NCI-H146 treated with DMSO at 0.1 percent for 48 hours (cell line): Measurements from ENCODE around the gene ZNF763.
"Not testable (repeated sequence)": the region's sequence is repeated elsewhere in the genome, so short reads cannot be mapped to it uniquely, and the experiment has no call there.

Experiments
- DNase-seq: peaks from one replicate; lab custom pipeline; 2025; ENCODE audit not compliant: unreplicated experiment; lab: John Stamatoyannopoulos, UW

The ZNF763 gene

DNA sequence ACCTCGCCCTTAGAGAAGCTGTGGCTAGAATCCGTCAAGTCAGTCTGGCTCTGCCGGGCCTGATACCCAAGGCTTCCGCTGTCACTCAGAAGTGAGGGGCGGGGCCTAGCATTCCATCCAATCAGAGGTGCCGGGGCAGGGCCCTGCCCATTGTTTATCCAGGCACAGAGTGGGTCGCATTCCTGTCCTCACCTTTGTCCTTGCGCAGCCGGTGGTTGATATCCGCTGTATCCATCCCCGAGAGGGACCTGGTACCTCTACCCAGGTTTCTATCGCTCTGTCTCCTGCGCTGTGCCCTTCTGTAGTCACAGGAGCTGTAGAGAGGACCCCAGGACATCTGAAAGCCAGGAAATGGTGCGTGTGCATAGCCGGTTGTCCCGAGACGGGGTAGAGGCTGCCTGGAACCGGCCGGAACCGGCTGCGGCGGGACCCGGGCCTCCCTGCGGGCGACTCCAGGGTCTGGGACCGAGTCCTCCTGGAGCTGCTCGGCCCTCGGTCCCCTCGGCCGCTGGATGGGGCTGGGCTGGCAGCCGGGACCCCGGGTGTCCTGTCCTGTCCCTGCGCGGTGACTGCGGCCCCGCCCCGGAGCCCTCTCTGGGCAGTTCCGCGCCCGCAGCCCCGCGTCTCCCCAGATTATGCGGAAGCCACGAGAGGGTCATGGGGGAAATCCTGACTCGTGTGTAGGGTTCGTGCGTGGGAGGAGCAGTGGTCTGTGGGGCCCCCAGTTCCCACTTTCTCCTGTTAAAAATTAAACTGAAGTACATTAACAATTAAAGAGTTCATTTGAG is at the start of gene ZNF763:
Gene ZNF763 (plus strand): TSS at position 183 of the 788 bp plus-strand sequence. CDS start 169 bp downstream, at position 352.
- DNase-seq, result peak; percentile 88

DNA sequence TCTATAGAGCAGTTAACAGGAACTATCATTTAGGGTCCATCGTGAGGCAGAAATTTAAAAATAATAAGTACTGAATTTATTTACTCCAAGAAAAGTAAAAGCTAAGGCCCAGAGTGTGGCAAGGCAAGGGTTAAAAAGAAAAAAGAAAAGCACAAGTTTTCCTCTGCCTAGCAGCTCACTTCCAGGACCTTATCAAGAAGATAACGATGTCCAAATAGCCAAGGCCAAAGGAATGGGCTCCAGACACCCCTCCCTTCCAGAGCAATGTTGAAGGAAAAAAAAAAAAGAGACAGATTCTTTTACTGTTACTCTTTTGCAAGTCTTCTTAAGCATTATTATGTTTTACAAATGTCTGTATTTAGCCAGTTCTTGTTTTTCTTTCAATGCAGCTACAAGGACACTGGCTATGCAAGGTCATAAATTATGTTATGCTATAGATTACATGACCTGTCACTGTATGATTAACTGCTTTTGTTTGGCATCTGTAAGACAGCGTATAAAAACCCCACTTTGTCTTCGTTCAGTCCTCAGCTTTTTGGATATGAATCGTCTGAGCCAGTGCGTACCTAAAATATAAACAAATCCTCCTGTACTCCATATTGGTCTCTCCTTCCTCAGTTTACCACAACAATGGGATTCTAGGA is 42.9 kb upstream of the ZNF763 start:
- no peak for DNase-seq

DNA sequence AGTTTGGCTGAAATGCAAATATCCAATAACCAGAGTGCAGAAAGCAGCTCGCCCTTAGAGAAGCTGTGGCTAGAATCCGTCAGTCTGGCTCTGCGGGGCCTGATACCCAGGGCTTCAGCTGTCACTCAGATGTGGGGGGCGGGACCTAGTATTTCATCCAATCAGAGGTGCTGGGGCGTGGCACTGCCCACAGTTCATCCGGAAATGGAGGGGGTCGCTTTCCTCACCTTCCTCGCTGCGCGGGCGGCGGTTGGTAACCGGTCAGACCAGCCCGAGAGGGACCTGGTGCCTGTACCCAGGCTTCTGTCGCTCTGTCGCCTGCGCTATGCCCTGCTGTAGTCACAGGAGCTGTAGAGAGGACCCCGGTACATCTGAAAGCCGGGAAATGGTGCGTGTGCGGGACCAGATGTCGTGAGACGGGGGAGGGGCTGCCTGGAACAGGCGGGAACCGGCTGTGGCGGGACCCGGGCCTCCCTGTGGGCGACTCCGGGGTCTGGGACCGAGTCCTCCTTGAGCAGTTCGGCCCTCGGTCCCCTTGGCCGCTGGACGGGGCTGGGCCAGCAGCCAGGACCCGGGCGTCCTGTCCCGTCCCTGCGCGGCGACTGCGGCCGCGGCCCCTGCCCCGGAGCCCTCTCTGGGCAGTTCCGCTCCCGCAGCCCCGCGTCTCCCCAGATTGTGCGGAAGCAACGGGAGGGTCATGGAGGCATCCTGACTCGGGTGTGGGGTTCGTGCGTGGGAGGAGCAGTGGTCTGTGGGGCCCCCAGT is 39.8 kb upstream of the ZNF763 start, which contains the start of gene ZNF700:
Gene ZNF700 (plus strand): TSS at position 222 of the 765 bp plus-strand sequence. CDS start 104 bp downstream, at position 326.
- DNase-seq, result peak; percentile 97

DNA sequence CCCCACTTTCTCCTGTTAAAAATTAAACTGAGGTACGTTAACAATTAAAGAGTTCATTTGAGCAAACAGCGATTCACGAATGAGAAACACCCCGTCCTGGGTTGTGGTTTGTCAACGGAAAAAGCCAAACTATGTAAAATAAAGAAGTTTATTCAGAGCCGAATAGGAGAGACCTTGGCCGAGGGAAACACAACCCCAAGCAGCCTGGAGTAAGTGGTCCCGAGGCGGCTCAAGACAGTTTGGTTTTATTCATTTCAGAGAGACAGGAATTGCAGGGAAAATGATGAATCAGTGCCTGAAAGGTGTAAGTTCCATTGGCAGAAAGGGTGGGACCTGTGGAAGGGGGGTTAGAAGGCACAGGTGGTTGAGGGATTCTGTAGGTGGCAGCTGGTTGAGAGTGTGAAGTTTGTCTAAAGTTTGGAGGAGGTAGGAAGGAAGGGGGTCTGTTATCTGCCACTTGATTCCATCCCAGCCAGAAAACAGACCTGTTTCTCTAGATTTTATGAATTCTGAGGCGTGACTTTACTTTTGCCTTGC is 39.1 kb upstream of the ZNF763 start:
- DNase-seq, result not testable (repeated sequence)

DNA sequence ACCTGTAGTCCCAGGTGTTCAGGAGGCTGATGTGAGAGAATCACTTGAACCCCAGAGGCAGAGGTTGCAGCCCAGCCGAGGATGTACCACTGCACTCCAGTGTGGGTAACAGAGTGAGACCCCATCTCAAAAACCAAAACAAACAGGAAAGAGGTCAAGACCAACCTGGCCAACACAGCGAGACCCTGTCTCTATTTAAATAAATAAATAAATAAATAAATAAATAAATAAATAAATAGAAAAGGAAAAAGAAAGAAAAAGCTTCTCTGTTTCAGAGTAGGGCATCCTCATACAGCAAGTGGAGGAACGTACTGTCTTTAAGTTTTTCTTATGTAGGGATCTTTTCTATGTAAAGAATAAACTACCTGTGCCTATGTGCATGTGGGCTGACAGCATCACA is 37.6 kb upstream of the ZNF763 start:
- DNase-seq, result no peak

DNA sequence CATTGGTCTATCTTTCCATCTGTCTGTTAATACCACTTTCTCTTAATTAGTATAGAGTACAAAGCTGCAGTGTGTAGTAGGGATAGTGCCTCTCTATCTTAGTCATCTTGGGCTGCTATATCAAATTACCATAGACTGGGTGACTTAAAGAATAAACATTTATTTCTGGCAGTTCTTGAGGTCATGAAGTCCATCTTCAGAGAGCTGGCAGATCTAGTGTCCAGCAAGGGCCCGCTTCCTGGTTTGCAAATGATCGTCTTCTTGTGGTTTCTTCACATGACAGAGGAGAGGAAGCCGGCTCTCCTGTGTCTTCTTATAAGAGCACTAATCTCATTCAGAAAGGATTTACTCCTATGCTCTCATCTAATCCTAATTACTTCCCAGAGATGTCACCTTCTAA is 33.8 kb upstream of the ZNF763 start:
- DNase-seq, result no peak

DNA sequence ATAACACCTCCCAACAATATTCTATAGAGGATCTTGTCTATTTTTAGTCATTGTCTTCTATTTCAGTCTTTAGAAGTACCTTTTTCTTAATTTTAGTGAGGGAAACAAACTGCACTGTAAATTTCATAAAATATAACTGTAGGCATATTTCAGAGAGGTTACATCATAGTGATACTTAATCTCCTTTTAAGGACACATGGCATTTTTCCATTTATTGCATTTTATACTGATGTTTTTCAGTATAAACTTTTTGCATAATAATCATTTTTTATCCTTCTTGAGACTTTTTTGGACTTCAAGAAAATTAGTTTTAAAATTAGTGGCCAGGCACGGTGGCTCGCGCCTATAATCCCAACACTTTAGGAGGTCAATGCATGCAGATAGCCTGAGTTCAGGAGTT is 33.3 kb upstream of the ZNF763 start:
- DNase-seq, result no peak

DNA sequence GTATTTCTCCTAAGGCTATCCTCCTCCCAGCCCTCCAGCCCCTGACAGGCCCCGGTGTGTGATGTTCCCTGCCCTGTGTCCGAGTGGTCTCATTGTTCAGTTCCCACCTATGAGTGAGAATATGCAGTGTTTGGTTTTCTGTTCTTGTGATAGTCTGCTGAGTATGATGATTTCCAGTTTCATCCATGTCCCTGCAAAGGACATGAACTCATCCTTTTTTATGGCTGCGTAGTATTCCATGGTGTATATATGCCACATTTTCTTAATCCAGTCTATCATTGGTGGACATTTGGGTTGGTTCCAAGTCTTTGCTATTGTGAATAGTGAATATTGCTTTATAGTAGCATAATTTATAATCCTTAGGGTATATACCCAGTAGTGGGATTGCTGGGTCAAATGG is 29.0 kb upstream of the ZNF763 start:
- not testable (repeated sequence) for DNase-seq

DNA sequence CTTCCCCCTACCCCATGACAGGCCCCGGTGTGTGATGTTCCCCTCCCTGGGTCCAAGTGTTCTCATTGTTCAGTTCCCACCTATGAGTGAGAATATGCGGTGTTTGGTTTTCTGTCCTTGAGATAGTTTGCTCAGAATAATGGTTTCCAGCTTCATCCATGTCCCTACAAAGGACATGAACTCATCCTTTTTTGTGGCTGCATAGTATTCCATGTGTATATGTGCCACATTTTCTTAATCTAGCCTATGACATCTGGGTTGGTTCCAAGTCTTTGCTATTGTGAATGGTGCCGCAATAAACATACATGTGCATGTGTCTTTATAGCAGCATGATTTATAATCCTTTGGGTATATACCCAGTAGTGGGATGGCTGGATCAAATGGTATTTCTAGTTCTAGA is 26.5 kb upstream of the ZNF763 start:
- DNase-seq, result not testable (repeated sequence)

DNA sequence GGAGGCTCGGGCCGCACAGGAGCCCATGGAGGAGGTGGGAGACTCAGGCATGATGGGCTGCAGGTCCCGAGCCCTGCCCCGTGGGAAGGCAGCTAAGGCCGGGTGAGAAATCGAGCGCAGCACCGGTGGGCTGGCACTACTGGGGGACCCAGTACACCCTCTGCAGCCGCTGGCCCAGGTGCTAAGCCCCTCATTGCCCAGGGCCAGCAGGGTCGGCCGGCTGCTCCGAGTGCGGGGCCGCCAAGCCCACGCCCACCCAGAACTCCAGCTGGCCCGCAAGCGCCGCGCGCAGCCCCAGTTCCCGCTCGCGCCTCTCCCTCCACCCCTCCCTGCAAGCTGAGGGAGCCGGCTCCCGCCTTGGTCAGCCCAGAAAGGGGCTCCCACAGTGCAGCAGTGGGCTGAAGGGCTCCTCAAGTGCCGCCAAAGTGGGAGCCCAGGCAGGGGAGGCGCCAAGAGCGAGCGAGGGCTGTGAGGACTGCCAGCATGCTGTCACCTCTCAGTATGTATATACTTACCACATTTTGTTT is 23.4 kb upstream of the ZNF763 start:
- DNase-seq, result not testable (repeated sequence)

DNA sequence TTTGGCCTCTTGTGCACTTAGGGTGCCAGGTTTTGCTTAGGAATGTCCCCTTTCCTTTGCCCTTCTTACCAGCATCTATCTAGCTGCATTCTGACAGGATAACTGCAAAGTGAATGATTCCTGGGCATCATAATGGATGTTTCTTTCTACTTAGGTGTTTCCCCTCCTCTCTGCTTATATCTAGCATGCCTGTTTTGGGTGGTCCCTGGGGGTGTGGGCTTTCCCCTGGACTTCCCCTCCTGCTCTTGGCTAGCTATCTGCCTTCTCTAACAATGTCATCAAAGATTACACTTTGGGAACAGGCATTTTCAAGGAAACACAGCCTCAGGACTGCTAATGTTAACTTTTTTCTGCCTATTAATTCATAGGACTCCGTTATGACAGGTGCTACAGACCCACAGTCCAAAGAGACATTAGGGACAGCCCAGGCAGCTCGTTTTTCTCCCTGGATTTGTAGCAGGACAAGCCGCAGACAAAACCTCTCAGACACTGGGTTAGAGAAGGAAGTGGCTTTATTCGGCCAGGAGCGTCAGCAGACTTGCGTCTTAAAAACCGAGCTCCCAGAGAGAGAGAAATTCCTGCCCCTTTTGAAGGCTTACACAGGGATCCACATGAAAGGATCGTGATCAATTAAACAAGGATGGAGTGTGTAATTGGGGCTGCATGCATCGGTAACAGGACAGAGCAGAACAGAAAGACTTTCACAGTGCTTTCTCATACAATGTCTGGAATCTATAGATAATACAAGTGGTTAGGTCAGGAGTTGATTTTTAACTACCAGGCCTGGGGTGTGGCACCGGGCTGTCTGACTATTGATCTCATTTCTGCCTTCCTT is 22.6 kb upstream of the ZNF763 start:
- DNase-seq, result no peak

DNA sequence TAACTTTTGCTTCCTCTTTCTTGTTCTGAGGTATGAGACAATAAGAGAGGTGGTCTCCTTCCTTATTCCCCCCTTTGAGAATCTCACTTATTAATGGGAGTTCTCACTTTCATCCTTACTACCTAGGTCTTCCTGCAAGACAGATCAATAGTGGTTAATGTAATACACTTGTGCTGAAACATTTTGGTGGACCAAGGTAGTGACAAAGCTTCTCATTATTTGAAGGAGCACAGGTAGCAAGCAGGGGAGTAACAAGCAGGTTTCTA is 22.1 kb upstream of the ZNF763 start:
- DNase-seq, result no peak

DNA sequence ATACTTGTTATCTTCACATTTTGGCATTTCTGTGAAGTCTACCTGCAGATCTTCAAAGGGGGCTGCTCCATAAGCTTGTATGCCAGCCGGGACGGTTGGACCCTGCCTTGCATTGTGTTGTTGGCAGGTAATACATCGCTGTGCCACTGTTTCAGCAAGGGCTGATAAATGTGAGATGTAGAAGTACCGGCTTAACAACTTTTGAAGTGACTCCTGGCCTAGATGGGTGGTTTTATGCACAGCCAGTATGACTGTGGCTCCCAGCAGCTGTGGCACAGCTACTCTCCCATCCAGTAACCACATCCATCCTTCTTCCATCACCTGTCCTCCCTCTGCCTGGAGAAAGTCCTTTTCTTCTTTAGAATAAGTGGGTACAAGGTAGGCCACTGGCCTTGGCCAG is 20.2 kb upstream of the ZNF763 start:
- no peak for DNase-seq

DNA sequence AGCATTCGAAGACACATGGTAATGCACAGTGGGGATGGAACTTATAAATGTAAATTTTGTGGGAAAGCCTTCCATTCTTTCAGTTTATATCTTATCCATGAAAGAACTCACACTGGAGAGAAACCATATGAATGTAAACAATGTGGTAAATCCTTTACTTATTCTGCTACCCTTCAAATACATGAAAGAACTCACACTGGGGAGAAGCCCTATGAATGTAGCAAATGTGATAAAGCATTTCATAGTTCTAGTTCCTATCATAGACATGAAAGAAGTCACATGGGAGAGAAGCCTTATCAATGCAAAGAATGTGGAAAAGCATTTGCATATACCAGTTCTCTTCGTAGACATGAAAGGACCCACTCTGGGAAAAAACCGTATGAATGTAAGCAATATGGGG is 16.2 kb upstream of the ZNF763 start:
- no peak for DNase-seq

DNA sequence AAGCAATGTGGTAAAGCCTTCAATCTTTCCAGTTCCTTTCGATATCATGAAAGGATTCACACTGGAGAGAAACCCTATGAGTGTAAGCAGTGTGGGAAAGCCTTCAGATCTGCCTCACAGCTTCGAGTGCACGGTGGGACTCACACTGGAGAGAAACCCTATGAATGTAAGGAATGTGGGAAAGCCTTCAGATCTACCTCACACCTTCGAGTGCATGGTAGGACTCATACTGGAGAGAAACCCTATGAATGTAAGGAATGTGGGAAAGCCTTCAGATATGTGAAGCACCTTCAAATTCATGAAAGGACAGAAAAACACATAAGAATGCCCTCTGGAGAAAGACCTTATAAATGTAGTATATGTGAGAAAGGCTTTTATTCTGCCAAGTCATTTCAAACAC is 15.6 kb upstream of the ZNF763 start:
- DNase-seq, result no peak

DNA sequence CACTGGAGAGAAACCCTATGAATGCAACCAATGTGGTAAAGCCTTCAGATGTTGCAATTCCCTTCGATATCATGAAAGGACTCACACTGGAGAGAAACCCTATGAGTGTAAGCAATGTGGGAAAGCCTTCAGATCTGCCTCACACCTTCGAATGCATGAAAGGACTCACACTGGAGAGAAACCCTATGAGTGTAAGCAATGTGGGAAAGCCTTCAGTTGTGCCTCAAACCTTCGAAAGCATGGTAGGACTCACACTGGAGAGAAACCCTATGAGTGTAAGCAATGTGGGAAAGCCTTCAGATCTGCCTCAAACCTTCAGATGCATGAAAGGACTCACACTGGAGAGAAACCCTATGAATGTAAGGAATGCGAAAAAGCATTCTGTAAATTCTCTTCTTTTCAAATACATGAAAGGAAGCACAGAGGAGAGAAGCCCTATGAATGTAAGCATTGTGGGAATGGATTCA is 15.2 kb upstream of the ZNF763 start:
- not testable (repeated sequence) for DNase-seq

DNA sequence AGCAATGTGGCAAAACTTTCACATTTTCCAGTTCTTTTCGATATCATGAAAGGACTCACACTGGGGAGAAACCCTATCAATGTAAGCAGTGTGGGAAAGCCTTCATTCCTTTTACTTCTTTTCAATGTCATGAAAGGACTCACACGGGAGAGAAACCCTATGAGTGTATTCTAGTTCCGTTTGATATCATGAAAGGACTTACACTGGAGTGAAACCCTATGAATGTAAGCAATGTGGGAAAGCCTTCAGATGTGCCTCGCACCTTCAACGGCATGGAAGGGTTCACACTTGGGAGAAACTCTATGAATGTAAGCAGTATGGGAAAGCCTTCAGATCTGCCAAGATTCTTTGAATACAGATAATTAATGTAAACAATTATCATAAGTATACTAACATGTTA is 14.5 kb upstream of the ZNF763 start:
- no peak for DNase-seq

DNA sequence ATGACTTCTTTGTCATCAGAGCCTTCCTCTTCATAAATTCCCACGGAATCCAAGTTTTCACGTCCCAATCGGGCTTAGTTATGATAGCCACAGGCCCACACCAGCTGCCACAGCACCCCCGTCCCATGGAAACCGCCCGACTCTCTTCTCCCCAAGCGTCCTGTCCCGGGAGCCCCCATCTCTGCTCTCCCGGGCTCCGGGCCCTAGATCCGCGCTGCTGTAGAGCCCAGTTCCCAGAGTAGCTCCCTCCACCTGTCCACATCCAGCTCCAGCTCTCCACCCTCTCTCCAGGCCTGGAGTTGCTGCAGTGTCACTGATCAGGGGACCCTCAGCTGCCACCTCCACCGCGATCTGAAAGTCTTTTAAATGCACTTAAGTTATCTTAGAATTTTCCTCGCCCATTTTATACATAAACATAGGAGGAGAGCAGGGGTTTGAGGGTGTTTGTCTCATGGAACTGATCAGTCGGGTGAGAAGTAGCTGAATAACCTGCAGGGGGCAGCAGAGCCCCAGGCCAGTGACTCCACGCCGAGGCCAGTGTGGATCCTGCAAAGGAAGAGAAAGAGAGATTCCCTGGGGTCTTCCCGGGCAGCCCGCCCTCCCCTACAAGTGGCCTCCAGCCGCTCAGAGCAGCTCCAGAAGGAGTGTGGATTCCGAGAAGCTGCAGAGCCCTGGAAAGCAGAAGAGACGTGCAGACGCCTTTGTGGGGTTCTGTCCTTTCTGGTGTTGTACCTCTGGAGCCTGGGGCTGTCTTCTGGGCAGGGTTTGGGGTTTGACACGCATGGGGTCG is 1.1 kb upstream of the ZNF763 start:
- peak; percentile 65 for DNase-seq

DNA sequence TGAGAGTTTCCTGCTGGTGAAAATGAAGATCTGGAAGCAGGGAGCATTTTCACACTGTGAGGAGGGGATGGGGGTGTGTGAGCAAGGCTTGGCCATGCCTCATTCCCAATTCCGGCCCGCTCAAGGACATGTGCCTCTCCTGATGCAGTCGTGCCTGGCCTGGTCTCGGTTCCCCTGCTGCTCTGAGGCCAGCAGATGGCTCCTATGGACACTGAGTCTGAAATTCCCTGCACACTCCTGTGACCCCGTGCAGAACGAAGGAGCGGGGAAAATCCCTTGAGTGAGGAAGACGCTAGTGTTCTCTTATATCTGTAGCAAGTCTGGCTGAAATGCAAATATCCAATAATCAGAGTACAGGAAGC is 363 bp upstream of the ZNF763 start:
- DNase-seq, result no peak

DNA sequence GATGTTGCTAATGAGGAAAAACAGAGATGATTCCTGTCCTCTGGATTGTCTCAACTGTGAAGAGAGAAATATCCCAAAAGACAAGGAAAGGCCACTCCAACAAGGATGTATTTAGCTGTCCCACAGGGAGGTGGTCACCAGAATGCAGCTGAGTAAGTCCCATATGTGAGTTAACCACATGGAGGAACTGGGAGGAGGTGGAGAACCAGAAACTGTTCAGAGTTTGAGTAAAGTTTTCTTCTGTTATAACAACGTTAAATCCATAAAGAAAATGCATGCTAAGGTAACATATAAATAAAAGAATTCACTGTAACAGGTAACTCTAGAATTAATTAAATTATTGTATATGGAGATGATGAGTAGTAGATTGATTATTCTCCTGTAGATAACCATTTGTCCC is 5.3 kb downstream of the ZNF763 start:
- no peak for DNase-seq
